B cell (primary cell): Measurements from ENCODE around the gene GRB10. TPM values are rescaled to one million over a fixed set of nuclear protein-coding genes. Genes with fewer than 3 reads are reported as not detected.

ENCODE experiments used
- ATAC-seq: fragments of 200-7000 bp; cut with Tn5 transposase; one replicate; pipeline ENCODE4 v1.10.0; 2021; ENCODE audit warnings: low read depth, mild to moderate bottlenecking, moderate number of reproducible peaks, moderate library complexity
- CTCF ChIA-PET: fragments of 350-600 bp; sonication (Branson Sonifier 250); formaldehyde crosslinking; loops from one replicate; lab custom pipeline; 2021; ENCODE audit warnings: antibody characterized with exemption, inconsistent platforms; lab: Charles Lee
- POLR2A ChIA-PET: fragments of 350-600 bp; sonication (Branson Sonifier 250); formaldehyde crosslinking; loops from one replicate; lab custom pipeline; 2021; ENCODE audit warnings: antibody characterized with exemption; lab: Charles Lee
- DNase-seq: peaks from one replicate; pipeline ENCODE4 v3.0.0; 2013
- H2AFZ ChIP-seq: 2 replicates; pipeline ENCODE4 v1.6.1; 2012; ENCODE audit warnings: mild to moderate bottlenecking, low read depth, low read length; ENCODE audit not compliant: insufficient read depth, poor library complexity, severe bottlenecking
- H3K27ac ChIP-seq, 2 donors: 1 replicate in 1 of 2; 2 replicates in 1 of 2; pipeline ENCODE4 v1.5.1; 2012 to 2013; ENCODE audit warnings: low read length in 2 of 2, mild to moderate bottlenecking in 2 of 2, moderate library complexity in 1 of 2
- H3K27me3 ChIP-seq, 4 experiments: fragments of 200-600 bp in 1 of 4; sonication (generic) in 1 of 4; replicated peaks in 1 of 4; 1 replicate in 2 of 4; 2 replicates in 2 of 4; pipeline versions ENCODE4 v1.6.1 to v1.7.0; 2013 to 2016; ENCODE audit warnings: low read length in 3 of 4, mild to moderate bottlenecking in 2 of 4, mixed read lengths in 1 of 4, moderate library complexity in 1 of 4; ENCODE audit not compliant: insufficient read depth in 4 of 4, control insufficient read depth in 3 of 4; ENCODE audit errors: control extremely low read depth in 1 of 4
- H3K36me3 ChIP-seq, 2 experiments: replicated peaks in 1 of 2; 1 replicate in 1 of 2; 2 replicates in 1 of 2; pipeline versions ENCODE4 v1.6.1 to v1.7.1; 2013; ENCODE audit warnings: low read length in 1 of 2; ENCODE audit not compliant: insufficient read depth in 2 of 2, control insufficient read depth in 1 of 2; ENCODE audit errors: control extremely low read depth in 1 of 2, extremely low read depth in 1 of 2
- H3K4me1 ChIP-seq, 2 donors: fragments of 200-600 bp in 1 of 2; sonication (generic) in 1 of 2; 1 replicate in 1 of 2; 2 replicates in 1 of 2; pipeline versions ENCODE4 v1.5.1 to v1.6.1; 2013 to 2017; ENCODE audit warnings: low read length in 2 of 2; ENCODE audit not compliant: control insufficient read depth in 2 of 2, insufficient read depth in 2 of 2
- H3K4me2 ChIP-seq: replicated peaks from 2 replicates; pipeline ENCODE3; 2012; ENCODE audit warnings: mild to moderate bottlenecking, low read depth, low read length; ENCODE audit not compliant: poor library complexity, severe bottlenecking
- H3K4me3 ChIP-seq, 5 experiments: fragments of 200-600 bp in 1 of 5; sonication (generic) in 1 of 5; 1 replicate in 3 of 5; 2 replicates in 2 of 5; pipeline versions ENCODE4 v1.5.1 to v1.7.0; 2011 to 2016; ENCODE audit warnings: low read length in 4 of 5, mild to moderate bottlenecking in 4 of 5, low read depth in 2 of 5, control low read depth in 1 of 5, moderate library complexity in 1 of 5; ENCODE audit not compliant: insufficient read depth in 1 of 5; ENCODE audit errors: control extremely low read depth in 1 of 5, extremely low read depth in 1 of 5
- H3K79me2 ChIP-seq: fragments of 200-600 bp; sonication (generic); one replicate; pipeline ENCODE4 v1.6.0; 2016; ENCODE audit warnings: low read length; ENCODE audit not compliant: control insufficient read depth, insufficient read depth
- H3K9ac ChIP-seq: fragments of 200-600 bp; sonication (generic); 2 replicates; pipeline ENCODE4 v1.6.1; 2017; ENCODE audit warnings: mild to moderate bottlenecking, low read length, moderate library complexity
- H3K9me3 ChIP-seq, 3 donors: one replicate each; pipeline versions ENCODE4 v1.6.1 to v1.7.1; 2013; ENCODE audit warnings: low read length in 2 of 3; ENCODE audit not compliant: control insufficient read depth in 2 of 3, insufficient read depth in 1 of 3; ENCODE audit errors: control extremely low read depth in 1 of 3
- H4K20me1 ChIP-seq: 2 replicates; pipeline ENCODE4 v1.6.0; 2012; ENCODE audit warnings: mild to moderate bottlenecking, low read length; ENCODE audit not compliant: insufficient read depth, control insufficient read depth, poor library complexity, severe bottlenecking
- H3K27ac Mint-ChIP-seq: one replicate; pipeline ENCODE4 v1.8.0; 2021; ENCODE audit warnings: mixed read lengths
- H3K27me3 Mint-ChIP-seq: one replicate; pipeline ENCODE4 v1.8.0; 2021; ENCODE audit warnings: mixed read lengths
- H3K4me1 Mint-ChIP-seq: one replicate; pipeline ENCODE4 v1.8.0; 2021; ENCODE audit warnings: mixed read lengths
- H3K4me3 Mint-ChIP-seq: one replicate; pipeline ENCODE4 v1.8.0; 2021; ENCODE audit warnings: mixed read lengths
- H3K9me3 Mint-ChIP-seq: one replicate; pipeline ENCODE4 v1.8.0; 2022; ENCODE audit warnings: mixed read lengths; ENCODE audit not compliant: insufficient read depth
- EZH2 ChIP-seq: IDR thresholded peaks from 2 replicates; pipeline ENCODE4 v1.6.1; 2012; ENCODE audit warnings: borderline replicate concordance, low read depth, mild to moderate bottlenecking, moderate library complexity, low read length; ENCODE audit not compliant: insufficient read depth, poor library complexity, severe bottlenecking
- WGBS: methylation state at CpG from one replicate; pipeline ENCODE4 v1.1.5; 2013; ENCODE audit warnings: missing lambda C conversion rate; ENCODE audit not compliant: insufficient coverage; 5-methylcytosine and 5-hydroxymethylcytosine counted together
- intact Hi-C: fragments of 100-400 bp; cut with micrococcal nuclease; formaldehyde crosslinking; loops from one replicate; pipeline ENCODE4 v1.10.0; 2022
- polyA plus RNA-seq: library from polyadenylated mRNA; depleted of rRNA; stranded (reverse); fragments of >200 nt; gene quantifications from 2 replicates; pipeline ENCODE4 v1.2.3, GENCODE V29; 2012
- total RNA-seq, 2 donors: library from RNA; stranded (reverse); fragments of 120-200 nt in 1 of 2; gene quantifications; 1 replicate in 1 of 2; 2 replicates in 1 of 2; pipeline versions ENCODE4 v1.2.3 to v1.2.4, GENCODE V29; 2013 to 2022
- TF ChIP-seq, protein P1 (sequence below): fragments of 200-600 bp; IDR thresholded peaks from one replicate; pipeline ENCODE4 v1.8.0; 2022; ENCODE audit warnings: antibody characterized with exemption, mild to moderate bottlenecking

The GRB10 gene
- total and polyA plus RNA-seq, 2 donors (not counting 1 experiment from before 2014, with no cell fraction given), result 0.04 TPM; not detected in 1

DNA sequence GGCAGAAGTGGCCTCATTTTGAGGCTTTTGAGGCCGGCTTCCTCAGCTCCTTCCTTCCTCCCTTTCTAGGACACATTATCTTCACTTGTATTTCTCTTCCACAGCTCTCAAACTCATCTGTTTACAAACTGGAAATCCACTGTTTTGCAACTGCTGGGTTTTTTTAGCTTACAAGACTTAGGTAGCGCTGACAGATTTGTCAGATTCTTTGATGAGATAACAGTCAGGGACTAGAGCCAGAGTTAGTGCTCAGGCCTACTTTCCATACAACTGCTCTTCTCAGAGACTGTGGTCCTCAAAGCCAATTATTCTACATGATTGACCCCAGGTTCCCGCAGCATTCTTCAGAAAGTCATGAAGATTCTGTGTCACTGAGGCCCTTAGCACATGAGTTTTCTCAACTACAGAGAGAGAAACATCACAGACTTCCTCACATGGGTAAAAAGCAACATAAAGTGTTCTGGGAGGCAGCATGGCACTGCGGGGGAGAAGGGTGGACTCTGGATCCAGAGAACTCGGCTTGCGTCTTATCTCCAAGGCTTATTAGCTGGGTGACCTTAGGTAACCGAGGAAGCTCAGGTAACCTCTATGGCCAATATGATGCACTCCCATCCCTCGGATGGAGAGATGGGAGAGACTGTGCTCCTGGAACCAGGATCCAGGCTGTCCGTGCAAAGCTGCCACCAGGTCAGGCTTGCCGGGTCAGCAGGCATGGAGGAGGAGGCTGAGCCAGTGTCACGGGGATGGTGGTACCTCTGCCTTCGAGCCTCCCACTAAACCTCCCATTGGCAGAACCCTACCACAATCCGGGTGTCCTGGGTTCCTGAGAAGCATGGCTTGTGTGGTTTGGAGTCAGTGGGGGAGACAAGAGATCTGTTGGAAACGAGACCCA lies 228.0 kb downstream of the GRB10 start:
- peaks cover 0 to 4% (median 2%) of the 10 kb centered on the region in 4 experiments for H3K27me3 ChIP-seq
- ChIA-PET POLR2A (no interaction called here), CTCF (no interaction called here)
- intact Hi-C loops, result no loop called here
- ATAC-seq (no peak), DNase-seq (no peak)
- no peaks in the 10 kb centered on the region for H3K9me3 ChIP-seq
- Mint-ChIP-seq H3K4me3 (no peak overlapping the region), H3K4me1 (no peaks in the 10 kb centered on the region), H3K27ac (no peak overlapping the region), H3K27me3 (peaks cover 48% of the 10 kb centered on the region), H3K9me3 (no peaks in the 10 kb centered on the region)
- H3K9ac ChIP-seq, result no peak overlapping the region
- H4K20me1 ChIP-seq, result no peaks in the 10 kb centered on the region
- no peak overlapping the region for H3K27ac ChIP-seq
- no peak overlapping the region for H3K4me3 ChIP-seq
- no peaks in the 10 kb centered on the region for H3K79me2 ChIP-seq
- 87% methylated on average over 8 of the region's 14 CpGs for WGBS
- no peak for TF ChIP-seq EZH2
- TF ChIP-seq, protein P1, sequence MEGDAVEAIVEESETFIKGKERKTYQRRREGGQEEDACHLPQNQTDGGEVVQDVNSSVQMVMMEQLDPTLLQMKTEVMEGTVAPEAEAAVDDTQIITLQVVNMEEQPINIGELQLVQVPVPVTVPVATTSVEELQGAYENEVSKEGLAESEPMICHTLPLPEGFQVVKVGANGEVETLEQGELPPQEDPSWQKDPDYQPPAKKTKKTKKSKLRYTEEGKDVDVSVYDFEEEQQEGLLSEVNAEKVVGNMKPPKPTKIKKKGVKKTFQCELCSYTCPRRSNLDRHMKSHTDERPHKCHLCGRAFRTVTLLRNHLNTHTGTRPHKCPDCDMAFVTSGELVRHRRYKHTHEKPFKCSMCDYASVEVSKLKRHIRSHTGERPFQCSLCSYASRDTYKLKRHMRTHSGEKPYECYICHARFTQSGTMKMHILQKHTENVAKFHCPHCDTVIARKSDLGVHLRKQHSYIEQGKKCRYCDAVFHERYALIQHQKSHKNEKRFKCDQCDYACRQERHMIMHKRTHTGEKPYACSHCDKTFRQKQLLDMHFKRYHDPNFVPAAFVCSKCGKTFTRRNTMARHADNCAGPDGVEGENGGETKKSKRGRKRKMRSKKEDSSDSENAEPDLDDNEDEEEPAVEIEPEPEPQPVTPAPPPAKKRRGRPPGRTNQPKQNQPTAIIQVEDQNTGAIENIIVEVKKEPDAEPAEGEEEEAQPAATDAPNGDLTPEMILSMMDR, result no peak
- no peak overlapping the region for H2AFZ ChIP-seq
- H3K36me3 ChIP-seq, result no peaks in the 10 kb centered on the region
- no peak overlapping the region for H3K4me2 ChIP-seq
- H3K4me1 ChIP-seq, result no peaks in the 10 kb centered on the region

GRCh38 chr7:50553973-50554372 lies 228.7 kb downstream of the GRB10 start:
- H4K20me1 ChIP-seq, result no peaks in the 10 kb centered on the region
- H3K4me3 ChIP-seq, result no peak overlapping the region
- no peaks in the 10 kb centered on the region for H3K79me2 ChIP-seq
- H3K27me3 ChIP-seq, result peaks cover 0 to 4% (median 1%) of the 10 kb centered on the region in 4 experiments
- ChIA-PET POLR2A (no interaction called here), CTCF (no interaction called here)
- no peak overlapping the region for H3K4me3 Mint-ChIP-seq
- ATAC-seq, result no peak
- H3K4me1 Mint-ChIP-seq, result no peaks in the 10 kb centered on the region
- intact Hi-C loops, result no loop called here
- H3K36me3 ChIP-seq, result no peaks in the 10 kb centered on the region
- H3K9me3 Mint-ChIP-seq, result no peaks in the 10 kb centered on the region
- TF ChIP-seq EZH2, result no peak
- TF ChIP-seq, protein P1, result no peak
- H3K27ac ChIP-seq, result no peak overlapping the region
- 64% methylated on average over 3 of the region's 3 CpGs for WGBS
- no peak overlapping the region for H3K9ac ChIP-seq
- H3K4me1 ChIP-seq, result no peaks in the 10 kb centered on the region
- no peak overlapping the region for H3K27ac Mint-ChIP-seq
- no peak overlapping the region for H2AFZ ChIP-seq
- peaks cover 45% of the 10 kb centered on the region for H3K27me3 Mint-ChIP-seq
- no peak overlapping the region for H3K4me2 ChIP-seq
- H3K9me3 ChIP-seq, result no peaks in the 10 kb centered on the region
- no peak for DNase-seq
